IMR-90 (cell line): ENCODE data around the gene TBC1D23.

Experiments used
- CTCF ChIP-seq: conservative IDR thresholded peaks from 2 replicates; pipeline ENCODE4 v1.5.1; 2012; ENCODE audit warnings: mild to moderate bottlenecking, low read depth, low read length, improper control_type of control experiment
- MAFK ChIP-seq: IDR thresholded peaks from 2 replicates; pipeline ENCODE4 v1.6.1; 2012; ENCODE audit warnings: low read depth, low read length, improper control_type of control experiment
- POLR2A ChIP-seq: IDR thresholded peaks from 2 replicates; pipeline ENCODE4 v1.6.1; 2012; ENCODE audit warnings: mild to moderate bottlenecking, low read depth, low read length
- RAD21 ChIP-seq: IDR thresholded peaks from 2 replicates; pipeline ENCODE4 v1.6.1; 2012; ENCODE audit warnings: low read length, improper control_type of control experiment

GRCh38 chr3:100221159-100221558 is 39.6 kb upstream of the TBC1D23 start:
- no peak for TF ChIP-seq CTCF
- TF ChIP-seq POLR2A, result no peak
- no peak for TF ChIP-seq MAFK
- TF ChIP-seq RAD21, result no peak
